CD14-positive monocyte (primary cell): ENCODE measurements around the gene AMIGO3. TPM values are rescaled to one million over a fixed set of nuclear protein-coding genes. Genes with fewer than 3 reads are reported as not detected.
A peak's percentile ranks its signal among the peaks of the same experiment; 100 is the strongest.
"Not testable (repeated sequence)": the region's sequence is repeated elsewhere in the genome, so short reads cannot be mapped to it uniquely, and the experiment has no call there.

Experiments
- DNase-seq, 3 donors: peaks; one replicate each; pipeline ENCODE4 v3.0.0-alpha.2; 2011 to 2022
- H2AFZ ChIP-seq: 2 replicates; pipeline ENCODE4 v1.6.0; 2012; ENCODE audit warnings: mild to moderate bottlenecking, low read depth, low read length, inconsistent platforms; ENCODE audit not compliant: insufficient read depth, poor library complexity, severe bottlenecking
- H3K27ac ChIP-seq, 2 donors: 1 replicate in 1 of 2; 2 replicates in 1 of 2; pipeline ENCODE4 v1.5.1; 2012 to 2013; ENCODE audit warnings: low read length in 2 of 2, control low read depth in 1 of 2, inconsistent platforms in 1 of 2, low read depth in 1 of 2, mild to moderate bottlenecking in 1 of 2
- H3K27me3 ChIP-seq, 2 donors: one replicate each; pipeline versions ENCODE4 v1.6.0 to v1.6.1; 2011 to 2013; ENCODE audit warnings: low read length in 2 of 2; ENCODE audit not compliant: control insufficient read depth in 2 of 2, insufficient read depth in 2 of 2
- H3K36me3 ChIP-seq, 2 donors: replicated peaks in 1 of 2; 1 replicate in 1 of 2; 2 replicates in 1 of 2; pipeline versions ENCODE4 v1.5.1 to v1.6.1; 2012 to 2013; ENCODE audit warnings: low read length in 2 of 2, control low read depth in 1 of 2, inconsistent platforms in 1 of 2, mild to moderate bottlenecking in 1 of 2; ENCODE audit not compliant: insufficient read depth in 2 of 2, control insufficient read depth in 1 of 2
- H3K4me1 ChIP-seq, 2 donors: 1 replicate in 1 of 2; 2 replicates in 1 of 2; pipeline versions ENCODE4 v1.5.1 to v1.6.1; 2012 to 2013; ENCODE audit warnings: low read length in 2 of 2, control low read depth in 1 of 2, inconsistent platforms in 1 of 2, mild to moderate bottlenecking in 1 of 2, moderate library complexity in 1 of 2; ENCODE audit not compliant: insufficient read depth in 2 of 2, control insufficient read depth in 1 of 2
- H3K4me2 ChIP-seq: replicated peaks from 2 replicates; pipeline ENCODE3; 2012; ENCODE audit warnings: low read length, moderate library complexity, mild to moderate bottlenecking; ENCODE audit not compliant: poor library complexity, severe bottlenecking; ENCODE audit errors: extremely low read depth
- H3K4me3 ChIP-seq, 3 experiments: fragments of 200-600 bp in 1 of 3; sonication (generic) in 1 of 3; replicated peaks in 1 of 3; 1 replicate in 2 of 3; 2 replicates in 1 of 3; pipeline ENCODE4 v1.5.1; 2011 to 2013; ENCODE audit warnings: low read length in 3 of 3, mild to moderate bottlenecking in 3 of 3, control low read depth in 2 of 3, low read depth in 2 of 3, inconsistent platforms in 1 of 3, moderate library complexity in 1 of 3
- H3K79me2 ChIP-seq: 2 replicates; pipeline ENCODE4 v1.6.0; 2012; ENCODE audit warnings: mild to moderate bottlenecking, control low read depth, inconsistent platforms, low read length, moderate library complexity; ENCODE audit not compliant: insufficient read depth
- H3K9ac ChIP-seq: 2 replicates; pipeline ENCODE4 v1.6.0; 2017; ENCODE audit warnings: low read length, mild to moderate bottlenecking; ENCODE audit not compliant: insufficient read depth, poor library complexity, severe bottlenecking
- H3K9me3 ChIP-seq, 2 donors: replicated peaks in 1 of 2; 1 replicate in 1 of 2; 2 replicates in 1 of 2; pipeline versions ENCODE4 v1.5.1 to v1.6.1; 2012 to 2013; ENCODE audit warnings: low read length in 2 of 2, control low read depth in 1 of 2; ENCODE audit not compliant: control insufficient read depth in 1 of 2, insufficient read depth in 1 of 2
- H4K20me1 ChIP-seq: 2 replicates; pipeline ENCODE4 v1.6.0; 2012; ENCODE audit warnings: mild to moderate bottlenecking, low read length, control low read depth, moderate library complexity; ENCODE audit not compliant: insufficient read depth
- H3K27ac Mint-ChIP-seq, 7 donors: one replicate each; pipeline ENCODE4 v1.8.0; 2020; ENCODE audit warnings: mild to moderate bottlenecking in 7 of 7, mixed read lengths in 7 of 7, moderate library complexity in 6 of 7, inconsistent platforms in 2 of 7
- H3K27me3 Mint-ChIP-seq, 3 donors: one replicate each; pipeline ENCODE4 v1.8.0; 2021 to 2022; ENCODE audit warnings: low read depth in 3 of 3, mild to moderate bottlenecking in 3 of 3, mixed read lengths in 3 of 3, moderate library complexity in 3 of 3, inconsistent platforms in 1 of 3
- H3K36me3 Mint-ChIP-seq, 2 donors: one replicate each; pipeline ENCODE4 v1.8.0; 2020; ENCODE audit warnings: mixed read lengths in 2 of 2, inconsistent platforms in 1 of 2, mild to moderate bottlenecking in 1 of 2
- H3K4me1 Mint-ChIP-seq: one replicate; pipeline ENCODE4 v1.8.0; 2020; ENCODE audit warnings: mild to moderate bottlenecking, mixed read lengths
- H3K4me3 Mint-ChIP-seq, 2 donors: one replicate each; pipeline ENCODE4 v1.8.0; 2020; ENCODE audit warnings: mild to moderate bottlenecking in 2 of 2, mixed read lengths in 2 of 2, moderate library complexity in 1 of 2
- H3K9me3 Mint-ChIP-seq, 7 donors: one replicate each; pipeline ENCODE4 v1.8.0; 2020 to 2022; ENCODE audit warnings: mixed read lengths in 7 of 7, mild to moderate bottlenecking in 6 of 7, moderate library complexity in 6 of 7, inconsistent platforms in 2 of 7
- WGBS: methylation state at CpG from one replicate; pipeline ENCODE4 v1.1.5; 2013; ENCODE audit warnings: missing lambda C conversion rate; ENCODE audit not compliant: insufficient coverage; 5-methylcytosine and 5-hydroxymethylcytosine counted together
- intact Hi-C, 2 donors: fragments of 100-400 bp; cut with micrococcal nuclease; formaldehyde crosslinking; loops; one replicate each; pipeline versions ENCODE4 v1.15.0 to v1.15.1; 2023
- polyA plus RNA-seq, 3 donors: library from polyadenylated mRNA; depleted of rRNA in 1 of 3; unstranded in 2 of 3; stranded (reverse) in 1 of 3; fragments of 300-500 nt in 2 of 3; fragments of >200 nt in 1 of 3; fragmentation: Illumina TruSeq in 2 of 3; gene quantifications; 1 replicate in 2 of 3; 2 replicates in 1 of 3; pipeline ENCODE4 v1.2.3, GENCODE V29; 2012 to 2021

The AMIGO3 gene
- polyA plus RNA-seq, 3 donors: 0.96 TPM; not detected in 2

GRCh38 chr3:49686769-49687423 is 32.6 kb downstream of the AMIGO3 start:
- Mint-ChIP-seq H3K27me3 (peaks cover 23 to 34% (median 32%) of the 10 kb centered on the region in 3 donors), H3K36me3 (peaks cover 34 to 35% of the 10 kb centered on the region in 2 donors), H3K4me1 (peaks cover 38% of the 10 kb centered on the region), H3K27ac (peak overlapping the region in 1 of 7 donors; percentile 19), H3K4me3 (peak overlapping the region in 1 of 2 donors; percentile 67)
- peaks cover 27 to 29% of the 10 kb centered on the region in 2 donors for H3K4me1 ChIP-seq
- H3K9me3 Mint-ChIP-seq, H3K4me2 ChIP-seq, H4K20me1 ChIP-seq, H3K9ac ChIP-seq, H3K9me3 ChIP-seq, H2AFZ ChIP-seq, intact Hi-C loops, DNase-seq, H3K27ac ChIP-seq, H3K4me3 ChIP-seq: not testable (repeated sequence)
- peaks cover 23% of the 10 kb centered on the region for H3K79me2 ChIP-seq
- 14% methylated on average over 35 of the region's 44 CpGs for whole genome bisulfite sequencing
- H3K27me3 ChIP-seq: peaks cover 0 to 27% of the 10 kb centered on the region in 2 donors
- peaks cover 20 to 29% of the 10 kb centered on the region in 2 donors for H3K36me3 ChIP-seq

GRCh38 chr3:49686346-49686745 is 33.1 kb downstream of the AMIGO3 start:
- H3K9me3 Mint-ChIP-seq, H3K9me3 ChIP-seq, H2AFZ ChIP-seq, H3K4me2 ChIP-seq, H3K27ac ChIP-seq, intact Hi-C loops, H3K27ac Mint-ChIP-seq, H3K9ac ChIP-seq, H4K20me1 ChIP-seq, H3K4me3 ChIP-seq, DNase-seq: not testable (repeated sequence)
- H3K79me2 ChIP-seq: peaks cover 20% of the 10 kb centered on the region
- Mint-ChIP-seq H3K4me1 (peaks cover 38% of the 10 kb centered on the region), H3K27me3 (peaks cover 23 to 34% (median 32%) of the 10 kb centered on the region in 3 donors), H3K4me3 (peak overlapping the region; percentile 43 to 48), H3K36me3 (peaks cover 37 to 41% of the 10 kb centered on the region in 2 donors)
- 2% methylated on average over 12 of the region's 29 CpGs for WGBS
- H3K36me3 ChIP-seq: peaks cover 26 to 34% of the 10 kb centered on the region in 2 donors
- peaks cover 27% of the 10 kb centered on the region in 2 donors for H3K4me1 ChIP-seq
- H3K27me3 ChIP-seq: peaks cover 0 to 27% of the 10 kb centered on the region in 2 donors

- H3K27ac Mint-ChIP-seq, H3K9ac ChIP-seq, H3K27ac ChIP-seq, H3K4me3 ChIP-seq, H3K9me3 Mint-ChIP-seq, H2AFZ ChIP-seq, intact Hi-C loops, H3K9me3 ChIP-seq, H3K4me2 ChIP-seq, DNase-seq, H4K20me1 ChIP-seq: not testable (repeated sequence)
- 26% methylated on average over 29 of the region's 36 CpGs for WGBS
- peaks cover 31 to 39% of the 10 kb centered on the region in 2 donors for H3K36me3 ChIP-seq
- peaks cover 0 to 27% of the 10 kb centered on the region in 2 donors for H3K27me3 ChIP-seq
- H3K36me3 Mint-ChIP-seq: peaks cover 42 to 45% of the 10 kb centered on the region in 2 donors
- H3K4me3 Mint-ChIP-seq: peak overlapping the region in 1 of 2 donors; percentile 35
- peaks cover 15% of the 10 kb centered on the region for H3K79me2 ChIP-seq
- peaks cover 33% of the 10 kb centered on the region for H3K4me1 Mint-ChIP-seq
- peaks cover 23 to 34% (median 32%) of the 10 kb centered on the region in 3 donors for H3K27me3 Mint-ChIP-seq
- H3K4me1 ChIP-seq: peaks cover 22 to 24% of the 10 kb centered on the region in 2 donors
These were observed 33.6 kb downstream of the AMIGO3 start for GRCh38 chr3:49685846-49686245.

- H3K9ac ChIP-seq, H3K4me2 ChIP-seq, H4K20me1 ChIP-seq, intact Hi-C loops, H3K9me3 Mint-ChIP-seq, DNase-seq, H2AFZ ChIP-seq, H3K9me3 ChIP-seq, H3K79me2 ChIP-seq, H3K4me3 ChIP-seq, H3K27ac ChIP-seq, H3K27ac Mint-ChIP-seq: not testable (repeated sequence)
- peaks cover 23 to 34% (median 32%) of the 10 kb centered on the region in 3 donors for H3K27me3 Mint-ChIP-seq
- peaks cover 26% of the 10 kb centered on the region for H3K4me1 Mint-ChIP-seq
- WGBS: no CpG with 5 or more reads among the region's 10 CpGs
- Histone ChIP-seq H3K36me3 (peaks cover 38 to 47% of the 10 kb centered on the region in 2 donors), H3K27me3 (peaks cover 0 to 27% of the 10 kb centered on the region in 2 donors), H3K4me1 (peaks cover 15 to 16% of the 10 kb centered on the region in 2 donors)
- H3K36me3 Mint-ChIP-seq: peaks cover 50 to 52% of the 10 kb centered on the region in 2 donors
- H3K4me3 Mint-ChIP-seq: peak overlapping the region in 1 of 2 donors; percentile 65
These were observed 34.4 kb downstream of the AMIGO3 start for GRCh38 chr3:49685103-49685502.
